Endometrial microvascular endothelial cells (primary cell): Measurements from ENCODE around the gene B3GAT1. TPM values are rescaled to one million over a fixed set of nuclear protein-coding genes. Genes with fewer than 3 reads are reported as not detected.

ENCODE experiments used
- in situ Hi-C: cut with HindIII; loops from 2 replicates; pipeline ENCODE4 v1.10.0; 2017; ENCODE audit warnings: low sequenced_read_pairs, low pct_unique_long_range_greater_than_20kb; ENCODE audit errors: inconsistent ontology term
- total RNA-seq: library from RNA; depleted of rRNA; stranded (reverse); fragments of >200 nt; gene quantifications from one replicate; pipeline ENCODE4 v1.2.3, GENCODE V29; 2015; ENCODE audit errors: inconsistent ontology term

Gene B3GAT1
- total RNA-seq, 1 donor from 2014 or later: not detected

GRCh38 chr11:134398644-134399292 is 13.3 kb downstream of the B3GAT1 start:
- in situ Hi-C loops: no loop called here

GRCh38 chr11:134398079-134398444 is 14.0 kb downstream of the B3GAT1 start:
- in situ Hi-C loops: no loop called here

DNA sequence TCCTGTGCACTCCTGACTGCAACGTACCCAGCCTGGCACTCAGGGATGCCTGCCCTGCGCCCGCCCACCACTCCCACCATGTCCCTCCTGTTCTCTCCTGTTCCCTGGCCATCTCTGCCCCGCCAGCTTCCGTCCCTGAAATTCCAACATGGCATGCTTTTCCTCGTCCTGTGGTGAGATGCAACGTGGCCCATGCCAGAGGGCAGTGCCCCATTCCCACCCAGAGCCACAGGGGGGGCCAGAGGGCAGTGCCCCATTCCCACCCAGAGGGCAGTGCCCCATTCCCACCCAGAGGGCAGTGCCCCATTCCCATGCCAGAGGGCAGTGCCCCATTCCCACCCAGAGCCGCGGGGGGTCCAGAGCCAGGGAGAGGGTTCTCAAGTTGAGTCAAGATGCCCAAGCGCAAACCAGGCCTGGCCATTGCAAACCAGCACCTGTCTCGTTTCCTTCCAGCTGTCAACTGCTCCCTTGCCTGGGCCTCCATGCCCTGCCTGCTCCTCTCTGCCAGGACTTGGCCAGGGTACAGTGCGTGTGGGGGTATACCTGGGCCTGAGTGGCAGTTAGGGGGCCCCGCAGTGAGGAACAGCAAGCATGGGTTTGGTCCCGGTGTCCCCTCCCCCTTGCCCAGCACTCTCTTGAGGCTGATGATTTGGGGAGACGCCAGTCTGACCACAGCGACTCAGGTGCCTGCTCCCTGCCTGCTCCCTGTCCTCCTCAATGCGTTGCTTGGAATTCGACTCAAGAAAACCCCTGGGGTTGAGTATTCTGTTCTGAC is 14.6 kb downstream of the B3GAT1 start:
- in situ Hi-C loops: no loop called here

DNA sequence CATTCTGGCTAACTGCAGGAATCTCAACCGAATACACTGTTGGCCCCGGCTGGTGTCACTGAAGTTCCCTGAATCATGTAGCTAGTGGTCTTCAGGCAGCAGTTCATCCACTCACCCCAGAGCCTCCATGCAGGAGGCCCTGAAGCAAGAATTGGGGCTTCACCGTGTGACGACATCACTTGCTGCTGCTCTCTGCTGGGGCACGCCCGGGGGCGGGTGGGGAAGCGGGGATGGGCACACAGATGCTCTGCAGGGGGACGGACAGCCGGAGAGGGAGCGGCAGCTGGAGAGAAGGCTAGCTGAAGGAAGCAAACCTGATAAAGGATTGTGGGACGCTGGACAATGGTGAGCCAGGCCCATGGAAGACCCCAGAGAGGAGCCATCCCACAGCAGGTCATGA is 17.0 kb downstream of the B3GAT1 start:
- in situ Hi-C loops: no loop called here

GRCh38 chr11:134394311-134394710 is 17.7 kb downstream of the B3GAT1 start:
- in situ Hi-C loops: no loop called here

DNA sequence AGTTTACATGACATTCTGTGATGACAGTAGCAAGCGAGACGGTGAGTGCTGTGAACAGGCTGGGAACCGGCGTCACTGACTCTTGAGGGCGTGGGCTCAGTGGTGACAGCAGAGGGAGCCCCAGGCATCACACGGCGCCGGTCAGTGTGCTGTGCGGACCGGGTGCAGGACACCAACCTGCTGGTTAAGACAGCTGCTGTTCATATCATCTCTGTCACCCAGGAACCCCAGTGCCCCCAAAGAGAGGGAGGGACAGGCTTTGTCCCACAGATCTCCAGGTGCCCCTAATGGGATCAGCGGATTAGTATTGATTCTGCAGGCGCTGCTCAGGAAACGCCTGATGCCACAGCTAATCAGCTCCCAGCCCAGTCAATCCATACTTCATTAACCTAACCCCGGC is 18.4 kb downstream of the B3GAT1 start:
- in situ Hi-C loops: no loop called here

GRCh38 chr11:134392953-134393615 is 19.0 kb downstream of the B3GAT1 start:
- in situ Hi-C loops: no loop called here

DNA sequence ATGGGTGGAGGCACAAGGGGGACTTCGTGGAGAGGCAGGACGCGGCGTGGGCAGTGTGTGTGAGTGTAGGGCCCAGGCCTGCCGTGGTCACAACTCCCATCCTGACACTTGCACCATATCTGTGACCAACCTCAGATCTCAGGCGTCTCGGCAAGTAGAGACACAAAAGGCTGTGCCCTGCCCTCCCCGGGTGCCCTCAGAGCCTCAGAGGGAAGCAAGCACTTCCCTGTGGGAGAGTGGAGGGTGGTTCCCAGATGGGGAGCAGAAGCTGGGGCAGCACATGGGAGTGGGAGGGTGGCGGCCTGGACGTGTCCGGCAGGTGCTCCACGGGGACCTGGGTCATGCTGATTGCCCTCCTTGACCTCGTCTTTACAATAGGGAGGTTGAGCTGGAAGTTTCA is 20.4 kb downstream of the B3GAT1 start:
- in situ Hi-C loops: no loop called here

GRCh38 chr11:134390706-134391569 is 21.1 kb downstream of the B3GAT1 start:
- in situ Hi-C loops: no loop called here

- in situ Hi-C loops: no loop called here
Observed at GRCh38 chr11:134389464-134390180, 22.4 kb downstream of the B3GAT1 start.

GRCh38 chr11:134388590-134388989 is 23.5 kb downstream of the B3GAT1 start:
- in situ Hi-C loops: no loop called here

DNA sequence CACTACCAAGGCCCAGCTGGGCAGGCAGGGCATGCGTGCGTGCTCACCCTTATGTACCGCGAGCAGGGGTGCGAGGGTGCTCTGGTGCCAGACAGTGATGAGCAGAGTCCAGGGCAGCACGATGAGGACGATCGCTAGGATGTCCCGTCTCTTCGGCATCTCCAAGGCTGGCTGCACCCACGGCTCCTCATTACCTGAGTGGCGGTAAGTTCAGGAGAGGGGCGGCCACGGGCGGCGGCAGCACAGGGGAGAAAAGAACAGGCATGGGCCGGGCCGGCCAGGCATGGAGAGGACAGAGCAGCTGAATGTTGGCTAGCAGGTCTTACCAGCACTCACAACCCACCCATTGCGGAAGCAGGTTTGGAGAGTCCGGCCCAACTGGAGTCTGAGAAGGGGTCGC is 24.5 kb downstream of the B3GAT1 start:
- in situ Hi-C loops: no loop called here

DNA sequence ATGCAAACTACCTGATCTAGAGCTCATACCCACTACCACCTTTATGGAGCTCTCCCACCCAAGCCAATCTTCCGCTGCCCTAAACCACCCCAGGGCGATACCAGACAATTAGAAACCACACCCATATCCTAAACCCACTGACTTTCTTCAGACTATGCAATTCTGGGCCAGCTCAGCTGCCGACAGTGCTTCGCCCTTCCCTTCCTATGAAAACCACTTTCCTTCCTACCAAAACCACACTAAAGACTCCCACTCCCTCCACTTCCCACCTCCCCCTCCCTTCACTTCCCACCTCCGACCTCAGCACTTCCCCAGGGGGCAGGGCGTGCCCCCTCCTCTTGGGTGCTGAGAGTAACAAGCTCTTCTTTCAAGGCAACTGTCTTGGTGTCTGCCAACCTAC is 25.1 kb downstream of the B3GAT1 start:
- in situ Hi-C loops: no loop called here

DNA sequence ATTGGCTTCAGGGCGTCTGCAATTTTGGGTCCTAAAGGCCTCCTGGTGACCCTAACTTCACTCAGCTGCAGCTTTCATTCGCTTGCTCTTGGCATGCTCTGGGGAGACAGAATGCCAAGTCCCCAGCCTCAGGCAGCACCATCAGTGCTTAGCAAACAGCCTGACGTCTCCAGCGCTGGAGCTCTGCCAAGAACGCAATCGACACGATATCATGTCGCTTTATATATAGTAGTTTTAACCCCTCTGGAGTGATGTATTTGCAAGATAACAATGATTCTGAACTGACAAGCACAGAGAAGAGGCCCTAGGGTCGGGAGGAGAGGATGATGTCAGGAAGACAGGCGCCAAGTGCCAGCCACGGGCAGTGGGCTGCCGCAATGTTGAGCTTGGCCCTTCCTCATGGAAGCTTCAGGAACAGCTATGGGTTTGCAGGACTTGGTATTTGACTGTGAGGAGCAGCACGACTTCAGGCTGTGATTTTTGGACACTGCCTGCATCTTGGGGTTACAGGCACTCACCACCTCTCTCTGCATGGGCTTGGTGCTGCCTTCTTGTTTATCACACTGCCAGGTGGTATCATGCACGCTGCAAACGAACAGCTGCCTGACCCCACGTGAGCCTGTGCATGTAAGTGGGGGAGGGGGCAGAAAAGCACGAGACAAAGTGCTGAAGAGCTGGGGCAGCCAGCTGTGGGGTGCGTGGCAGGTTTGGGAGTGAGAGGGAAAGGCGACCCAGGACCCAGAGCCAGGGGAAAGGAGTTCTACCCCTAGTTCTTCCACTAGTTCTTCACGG is 26.1 kb downstream of the B3GAT1 start:
- in situ Hi-C loops: no loop called here

DNA sequence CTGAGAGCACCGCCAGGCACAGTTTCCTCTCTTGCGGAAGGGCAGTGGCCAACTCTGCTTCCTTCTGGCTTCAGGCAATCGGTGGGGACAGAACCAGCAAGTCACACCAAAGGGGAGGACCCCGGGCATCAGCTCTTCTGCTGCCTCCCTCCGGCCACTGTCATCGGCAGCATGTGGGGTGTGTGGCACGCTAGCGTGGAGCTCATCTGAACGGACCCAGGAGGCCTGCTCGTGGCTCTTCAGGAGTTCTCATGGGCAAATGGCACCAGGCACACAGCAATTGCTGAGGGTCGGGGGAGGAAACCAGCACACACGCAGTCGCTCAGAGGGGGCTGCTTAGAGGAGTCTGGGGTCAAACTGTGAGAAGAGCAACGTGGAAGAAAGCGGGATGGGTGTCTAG is 26.9 kb downstream of the B3GAT1 start:
- in situ Hi-C loops: no loop called here

GRCh38 chr11:134384406-134384805 is 27.6 kb downstream of the B3GAT1 start:
- in situ Hi-C loops: no loop called here

- in situ Hi-C loops: no loop called here
Observed at GRCh38 chr11:134383576-134384221, 28.3 kb downstream of the B3GAT1 start.
